GM19025 (cell line): Measurements from ENCODE around the gene SRR.

Source experiments
- ATAC-seq: cut with Tn5 transposase; IDR thresholded peaks from one replicate; pipeline ENCODE4 v1.9.1; 2021; ENCODE audit warnings: mild to moderate bottlenecking, low read depth, moderate library complexity; ENCODE audit not compliant: unreplicated experiment

SRR gene

GRCh38 chr17:2338315-2338657, 34.5 kb downstream of the SRR start:
- ATAC-seq: no peak

- no peak for ATAC-seq
These were observed 39.7 kb downstream of the SRR start for GRCh38 chr17:2343421-2343820.

GRCh38 chr17:2344528-2344927, 40.8 kb downstream of the SRR start:
- no peak for ATAC-seq

GRCh38 chr17:2346475-2346874, 42.7 kb downstream of the SRR start:
- no peak for ATAC-seq

GRCh38 chr17:2347805-2348685, 44.3 kb downstream of the SRR start:
- ATAC-seq: no peak

- no peak for ATAC-seq
These were observed 47.5 kb downstream of the SRR start for GRCh38 chr17:2351269-2351668.

- no peak for ATAC-seq
These were observed 50.6 kb downstream of the SRR start for GRCh38 chr17:2354311-2354710.

GRCh38 chr17:2357237-2357636, 53.5 kb downstream of the SRR start:
- no peak for ATAC-seq

GRCh38 chr17:2357931-2358434, 54.2 kb downstream of the SRR start:
- no peak for ATAC-seq

- ATAC-seq: no peak
These were observed 57.4 kb downstream of the SRR start for GRCh38 chr17:2361010-2361760.

GRCh38 chr17:2362016-2362415, 58.3 kb downstream of the SRR start:
- no peak for ATAC-seq

GRCh38 chr17:2362416-2362815, 58.7 kb downstream of the SRR start:
- no peak for ATAC-seq

- ATAC-seq: no peak
These were observed 59.1 kb downstream of the SRR start for GRCh38 chr17:2362881-2363280.

- no peak for ATAC-seq
These were observed 59.6 kb downstream of the SRR start for GRCh38 chr17:2363318-2363717.

GRCh38 chr17:2363851-2364762, 60.4 kb downstream of the SRR start:
- no peak for ATAC-seq

- no peak for ATAC-seq
These were observed 61.0 kb downstream of the SRR start for GRCh38 chr17:2364763-2365116.

GRCh38 chr17:2365132-2365531, 61.4 kb downstream of the SRR start:
- ATAC-seq: no peak

- no peak for ATAC-seq
These were observed 63.2 kb downstream of the SRR start for GRCh38 chr17:2366747-2367494.

GRCh38 chr17:2368359-2368758, 64.6 kb downstream of the SRR start:
- ATAC-seq: no peak

GRCh38 chr17:2369039-2369438, 65.3 kb downstream of the SRR start:
- ATAC-seq: no peak
